Stimulated activated CD4-positive, alpha-beta T cell treated with anti-CD3 and anti-CD28 coated beads, Interleukin-1b, Interleukin-23, amount 100 ng/mL, for 48 hours (primary cell): Measurements from ENCODE around the gene ROCK2.

Experiments
- DNase-seq: peaks from one replicate; pipeline ENCODE4 v3.0.0-alpha.2; 2020

Gene ROCK2

DNA sequence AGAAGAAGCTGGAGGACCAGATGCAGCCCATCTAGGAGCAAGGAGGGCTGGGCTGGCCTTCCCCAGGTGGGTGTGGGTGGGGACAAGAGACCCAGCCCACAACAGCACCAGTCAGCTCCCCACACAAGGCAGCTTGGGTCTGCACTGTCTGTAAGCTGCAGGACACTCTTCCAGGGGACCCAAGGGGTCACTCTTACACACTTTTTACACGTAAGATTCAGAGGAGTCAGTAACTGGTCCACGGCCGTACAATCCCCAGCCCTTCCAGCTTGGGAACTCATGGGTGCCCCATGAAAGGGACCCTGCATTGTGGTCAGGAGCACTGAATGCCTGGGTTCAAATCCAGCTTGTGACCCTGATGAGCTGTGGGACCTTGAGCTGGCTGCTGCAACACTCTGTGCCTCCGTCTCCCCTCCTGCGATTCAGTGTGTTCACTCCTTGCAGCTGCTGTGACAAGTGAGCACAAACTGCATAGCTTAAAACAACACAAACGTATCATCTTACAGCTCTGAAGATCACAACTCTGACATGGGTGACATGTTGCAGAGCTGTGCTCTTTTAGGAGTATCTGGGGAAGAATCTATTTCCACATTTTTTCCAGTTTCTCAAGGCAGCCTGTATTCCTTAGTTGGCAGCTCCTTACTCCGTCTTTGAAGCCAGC lies 200.2 kb downstream of the ROCK2 start:
- no peak for DNase-seq

DNA sequence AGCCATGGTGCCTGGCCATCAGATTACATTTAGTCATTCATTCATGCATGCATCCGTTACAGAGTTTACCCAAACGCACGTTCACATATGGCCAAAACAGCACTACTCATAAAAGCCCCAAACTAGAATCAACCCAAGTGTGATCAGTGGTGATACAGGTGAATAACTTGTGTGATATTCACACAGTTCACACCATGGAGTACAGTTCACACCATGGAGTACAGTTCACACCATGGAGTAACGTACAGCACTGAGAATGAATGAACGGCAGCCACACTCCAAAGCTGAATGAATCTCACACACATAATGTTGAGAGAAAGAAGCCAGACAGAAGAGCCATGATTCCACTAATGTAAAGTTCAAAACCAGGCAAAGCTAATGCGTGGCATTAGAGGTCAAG lies 201.4 kb downstream of the ROCK2 start:
- no peak for DNase-seq

DNA sequence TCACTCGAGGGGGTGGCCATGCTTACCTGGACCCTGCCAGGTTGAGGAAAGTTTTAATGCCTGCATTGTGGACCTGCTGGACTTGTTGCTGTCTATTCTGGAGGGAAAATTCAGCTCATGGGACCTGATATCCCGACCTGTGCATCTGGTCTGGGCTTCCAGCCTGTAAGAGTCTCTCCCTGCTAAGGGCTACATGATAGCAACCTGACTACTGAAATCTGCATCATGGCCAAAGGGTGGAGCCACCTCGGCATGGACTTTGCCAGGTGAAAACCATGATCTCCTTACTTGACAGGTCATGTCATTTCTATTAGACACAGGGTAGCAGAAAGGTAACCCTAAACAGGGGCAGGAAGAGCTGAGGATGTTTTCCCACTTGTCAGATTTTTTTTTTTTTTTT lies 202.1 kb downstream of the ROCK2 start:
- DNase-seq: no peak

DNA sequence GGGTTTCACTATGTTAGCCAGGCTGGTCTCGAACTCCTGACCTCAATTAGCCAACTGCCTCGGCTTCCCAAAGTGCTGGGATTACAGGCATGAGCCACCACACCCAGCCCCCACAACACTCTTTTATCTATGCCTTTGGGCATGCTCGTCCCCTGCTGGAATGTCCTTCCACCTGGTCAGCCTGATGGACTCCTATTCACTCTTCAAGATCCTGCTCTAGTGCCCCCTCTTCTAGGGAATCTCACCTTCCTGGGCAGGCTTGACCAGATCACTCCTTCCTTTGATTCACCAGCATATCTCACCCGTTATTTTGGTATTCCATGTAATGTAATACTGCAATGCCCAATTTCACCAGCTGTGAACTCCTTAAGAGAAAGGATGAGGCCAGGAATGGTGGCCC lies 203.1 kb downstream of the ROCK2 start:
- no peak for DNase-seq

DNA sequence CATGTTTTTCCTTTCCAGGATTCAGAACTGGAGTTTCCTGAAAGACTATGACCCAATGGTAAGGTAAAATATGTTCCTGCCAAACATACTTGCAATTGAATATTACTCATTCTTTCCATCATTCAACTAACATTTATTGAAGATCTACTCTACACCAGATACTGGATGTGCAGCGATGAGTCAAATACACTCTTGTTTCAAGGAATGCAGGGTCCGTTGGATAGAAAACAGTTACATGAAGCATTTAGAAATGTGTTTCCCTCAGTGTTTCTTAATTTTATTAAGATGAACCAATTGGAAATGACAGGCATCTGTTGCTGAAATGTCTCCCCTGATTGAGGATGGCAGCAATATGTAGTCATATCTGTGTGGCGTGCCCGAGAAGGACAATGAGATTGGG lies 203.9 kb downstream of the ROCK2 start:
- DNase-seq: no peak

DNA sequence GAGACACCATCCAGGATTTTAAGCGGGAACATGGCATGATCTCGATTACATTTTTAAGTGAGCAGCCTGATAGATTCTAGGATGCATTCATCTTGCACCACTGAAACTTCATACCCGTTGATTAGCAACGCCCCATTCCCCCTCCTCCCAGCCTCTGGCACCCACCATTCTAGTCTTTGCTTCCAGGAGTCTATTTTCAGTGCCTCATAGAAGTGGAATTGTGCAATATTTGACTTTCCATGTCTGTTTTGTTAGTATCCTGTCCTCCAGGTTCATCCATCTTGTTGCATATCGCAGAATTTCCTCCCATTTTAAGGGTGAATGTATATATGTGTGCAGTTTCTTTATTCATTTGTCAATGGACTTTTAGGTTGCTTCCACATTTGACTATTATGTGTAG lies 210.1 kb downstream of the ROCK2 start:
- DNase-seq: no peak

DNA sequence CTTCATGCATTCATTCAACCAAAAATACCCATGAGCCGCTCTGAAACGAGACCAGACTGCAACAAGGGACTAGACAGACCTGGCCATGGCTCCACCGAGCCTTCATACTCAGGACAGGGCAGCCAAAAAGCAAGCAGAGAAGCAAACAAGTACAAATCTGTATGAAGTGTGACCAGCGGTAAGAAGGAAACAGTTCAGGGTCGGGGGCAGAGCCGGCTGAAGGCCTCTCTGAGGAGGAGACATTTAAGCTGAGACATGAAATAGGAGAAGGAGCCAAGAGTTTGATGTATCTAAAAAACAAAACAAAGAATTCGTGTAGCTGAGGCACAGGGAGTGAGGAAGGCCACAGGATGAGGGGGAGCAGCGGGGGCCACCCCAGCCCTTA lies 210.5 kb downstream of the ROCK2 start:
- DNase-seq: no peak

DNA sequence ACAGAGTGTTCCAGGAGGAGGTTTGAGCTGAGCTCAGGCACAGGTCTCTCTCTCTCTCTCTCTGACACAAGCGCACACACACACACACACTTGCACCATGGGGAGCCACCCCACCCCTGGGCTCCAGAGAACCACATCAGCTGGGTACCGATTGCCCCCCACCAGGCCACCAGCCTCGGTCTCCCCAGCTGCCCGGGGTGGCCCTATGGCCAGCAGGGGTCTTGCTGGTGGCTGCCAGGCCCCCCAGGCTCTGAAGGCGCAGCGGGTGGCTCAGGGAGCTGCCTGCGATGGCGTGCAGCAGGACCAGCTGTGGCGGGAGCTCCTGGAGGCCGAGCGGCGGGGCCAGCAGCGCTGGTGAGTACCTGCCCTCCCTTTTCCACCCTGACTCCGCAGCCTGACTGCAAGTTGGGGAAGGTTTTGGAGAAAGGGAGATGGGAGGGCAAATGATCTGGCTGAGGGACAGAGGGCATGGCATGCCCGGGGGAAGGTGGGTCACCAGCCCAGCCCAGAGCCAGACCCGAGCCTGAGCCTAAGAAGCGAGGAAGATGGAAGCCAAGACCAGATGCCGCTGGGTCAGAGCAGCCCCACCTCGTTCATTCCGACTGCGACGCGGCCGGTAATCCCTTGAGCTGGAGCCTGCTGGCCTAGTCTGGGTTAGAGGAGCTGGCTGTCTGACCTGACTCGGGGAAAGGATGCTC lies 211.0 kb downstream of the ROCK2 start:
- no peak for DNase-seq

DNA sequence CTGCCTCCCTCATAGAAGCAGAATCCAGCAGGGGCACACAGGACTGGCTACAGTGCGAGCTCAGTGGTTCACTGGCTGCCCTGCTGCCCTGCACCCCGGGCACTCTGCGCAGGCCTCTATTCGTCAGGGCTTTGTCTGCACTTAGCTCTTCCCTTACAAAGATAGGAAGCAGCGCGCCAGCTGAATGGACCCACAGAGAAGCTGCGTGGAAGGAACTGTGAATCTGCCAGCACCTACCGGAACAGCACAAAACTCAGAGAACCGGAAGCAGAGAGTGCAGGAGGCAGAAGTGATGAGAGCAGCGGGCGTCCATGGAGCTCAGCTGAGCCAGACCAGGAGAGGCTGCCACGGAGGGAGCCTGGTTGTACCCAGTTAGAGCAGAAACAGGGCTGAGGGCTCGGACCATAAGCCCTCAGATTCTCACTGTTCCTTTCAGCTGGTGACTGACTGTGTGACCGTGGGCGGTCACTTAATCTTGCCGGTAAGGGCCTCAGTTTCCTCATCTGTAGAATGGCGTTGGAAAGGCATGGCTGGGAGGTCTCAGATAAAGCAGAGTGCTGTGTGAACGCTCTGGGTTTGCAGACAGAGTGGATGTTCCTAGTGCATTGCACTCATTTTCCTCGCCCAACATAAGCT lies 212.3 kb downstream of the ROCK2 start:
- DNase-seq: no peak

DNA sequence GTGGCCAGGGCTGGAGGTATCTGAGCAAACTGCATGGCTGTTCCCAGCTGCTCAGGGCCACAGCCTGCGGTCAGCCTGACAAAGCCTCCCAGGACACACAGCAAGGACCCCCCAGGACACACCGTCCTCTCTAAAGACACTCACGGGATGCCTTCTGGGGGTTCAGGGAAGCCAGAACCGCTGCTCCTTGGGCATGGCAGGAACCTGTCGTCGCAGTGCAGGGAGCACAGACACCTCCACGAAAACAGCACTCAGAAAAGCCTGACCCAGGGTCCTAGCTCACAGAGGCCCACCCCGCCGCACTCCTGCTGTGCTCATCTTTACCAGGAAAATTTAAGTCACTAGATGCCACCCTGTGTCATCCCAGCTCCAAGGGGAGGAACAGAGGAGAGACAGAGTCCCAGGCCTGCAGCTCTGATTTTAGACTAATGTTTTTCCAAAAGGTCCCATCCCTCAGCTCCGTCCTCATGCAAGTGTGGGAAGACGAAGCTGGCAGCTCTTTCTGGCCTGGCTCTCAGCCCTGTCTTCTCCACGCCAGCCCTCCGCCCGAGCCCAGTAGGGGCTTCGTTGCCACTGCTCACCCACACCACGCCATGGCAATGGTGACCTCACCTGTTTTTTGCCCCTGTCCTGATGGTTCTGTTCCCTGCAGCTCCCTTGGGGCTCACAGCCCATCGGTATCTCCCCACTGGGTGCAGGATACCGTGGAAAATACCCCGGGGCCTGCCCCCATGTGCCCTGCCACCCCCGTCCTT lies 213.1 kb downstream of the ROCK2 start:
- DNase-seq: no peak
